NCI-H446 (cell line): Measurements from ENCODE around the gene PDSS1.
A peak's percentile ranks its signal among the peaks of the same experiment; 100 is the strongest.
"Not testable (repeated sequence)": the region's sequence is repeated elsewhere in the genome, so short reads cannot be mapped to it uniquely, and the experiment has no call there.

ENCODE experiments used
- DNase-seq, 2 experiments: peaks; one replicate each; lab custom pipeline; 2025; lab: John Stamatoyannopoulos, UW

The PDSS1 gene

GRCh38 chr10:26739071-26739631 lies 41.6 kb downstream of the PDSS1 start:
- no peak for DNase-seq

- no peak for DNase-seq
Observed at GRCh38 chr10:26741368-26741767, 43.9 kb downstream of the PDSS1 start.

- no peak for DNase-seq
Observed at GRCh38 chr10:26743091-26743490, 45.6 kb downstream of the PDSS1 start.

GRCh38 chr10:26743841-26744240 lies 46.3 kb downstream of the PDSS1 start:
- no peak for DNase-seq

- no peak for DNase-seq
Observed at GRCh38 chr10:26746061-26746460, 48.6 kb downstream of the PDSS1 start.

GRCh38 chr10:26755443-26755903 lies 58.0 kb downstream of the PDSS1 start:
- no peak for DNase-seq

- DNase-seq = no peak
Observed at GRCh38 chr10:26759008-26759407, 61.5 kb downstream of the PDSS1 start.

DNA sequence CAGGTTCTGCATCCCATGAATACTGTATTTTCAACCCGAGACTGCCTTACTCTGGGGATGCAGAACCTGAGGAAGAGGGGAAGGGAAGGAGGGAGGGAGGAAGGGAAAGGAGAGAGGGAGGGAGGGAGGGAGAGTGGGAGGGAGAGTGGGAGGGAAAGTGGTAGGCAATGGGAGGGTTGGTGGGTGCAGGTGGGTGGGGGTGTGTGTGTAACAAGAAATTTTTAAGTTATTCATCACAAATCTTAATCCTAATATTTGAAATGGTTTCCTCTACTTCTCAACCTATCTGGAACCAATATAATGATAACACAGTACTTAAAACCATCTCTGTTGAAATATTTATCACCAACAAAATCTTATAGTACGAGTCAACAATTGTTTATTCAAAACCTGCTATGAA lies 68.0 kb downstream of the PDSS1 start:
- DNase-seq = no peak

- no peak for DNase-seq
Observed at GRCh38 chr10:26770069-26770468, 72.6 kb downstream of the PDSS1 start.

DNA sequence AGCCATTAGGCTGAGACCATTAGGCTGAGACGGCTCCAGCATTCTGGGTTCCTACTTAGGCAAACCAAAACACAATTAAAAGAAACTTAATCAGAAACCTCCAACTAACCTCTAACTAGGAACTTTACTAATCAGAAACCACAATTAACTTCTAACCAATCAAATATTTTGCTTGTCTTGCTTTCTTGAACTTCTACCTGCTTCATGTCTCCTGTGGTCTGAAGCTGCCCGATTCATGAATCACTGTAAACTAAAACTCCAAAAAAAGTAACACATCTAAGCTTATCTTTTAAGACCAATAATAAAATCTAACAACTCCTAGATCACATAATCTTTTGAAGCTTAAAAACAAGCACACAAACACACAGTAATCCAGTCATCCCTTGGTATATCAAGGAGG lies 76.1 kb downstream of the PDSS1 start:
- DNase-seq = no peak

- no peak for DNase-seq
Observed at GRCh38 chr10:26776258-26776657, 78.8 kb downstream of the PDSS1 start.

DNA sequence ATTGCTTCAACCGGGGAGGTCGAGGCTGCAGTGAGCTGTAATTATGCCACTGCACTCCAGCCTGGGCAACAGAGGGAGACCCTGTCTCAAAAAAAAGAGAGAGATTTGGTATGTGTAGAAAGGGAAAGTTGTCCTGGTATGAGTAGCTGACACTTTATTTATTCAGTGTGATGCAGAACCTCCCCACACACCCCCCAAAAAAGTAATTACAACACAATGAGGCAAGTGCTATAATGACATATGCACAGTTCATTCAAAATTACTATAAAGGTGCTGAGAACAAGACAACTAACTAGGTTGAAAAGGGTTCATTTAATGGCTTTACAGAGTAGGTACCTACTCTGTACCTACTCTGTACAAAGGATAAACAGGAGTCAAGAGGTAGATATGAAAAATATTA lies 80.2 kb downstream of the PDSS1 start:
- no peak for DNase-seq

DNA sequence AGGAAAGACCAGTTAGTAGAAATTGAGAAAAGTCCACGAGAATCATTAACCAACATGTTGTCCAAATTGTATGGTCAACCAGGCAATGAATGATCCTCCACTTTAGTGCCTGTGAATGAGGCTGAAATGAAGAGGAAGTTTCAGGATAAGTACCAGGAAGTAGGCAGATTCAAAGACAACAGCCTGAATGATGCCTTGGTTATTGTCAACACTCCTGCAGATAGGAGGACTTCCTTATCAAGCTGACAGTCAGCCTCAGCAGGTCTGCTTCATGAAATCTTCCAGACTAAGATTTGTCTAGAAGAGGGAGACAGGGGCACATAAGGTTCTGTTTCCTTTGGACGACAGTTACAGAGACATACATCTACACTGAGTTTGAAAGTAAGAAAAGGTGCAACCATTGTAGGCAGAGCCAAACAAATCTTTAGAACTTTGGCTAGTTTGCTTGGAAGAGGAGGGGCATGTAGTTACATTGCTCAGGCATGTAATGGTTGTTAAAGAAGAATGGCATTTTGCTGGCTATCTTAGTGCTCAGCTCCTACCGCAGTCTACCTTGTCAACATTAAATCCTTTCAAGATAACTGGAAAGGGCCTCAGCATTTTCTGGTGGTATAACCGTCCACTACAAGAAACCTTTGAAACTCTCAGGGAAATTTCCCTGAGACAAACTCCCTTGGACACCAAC lies 81.8 kb downstream of the PDSS1 start:
- no peak for DNase-seq

DNA sequence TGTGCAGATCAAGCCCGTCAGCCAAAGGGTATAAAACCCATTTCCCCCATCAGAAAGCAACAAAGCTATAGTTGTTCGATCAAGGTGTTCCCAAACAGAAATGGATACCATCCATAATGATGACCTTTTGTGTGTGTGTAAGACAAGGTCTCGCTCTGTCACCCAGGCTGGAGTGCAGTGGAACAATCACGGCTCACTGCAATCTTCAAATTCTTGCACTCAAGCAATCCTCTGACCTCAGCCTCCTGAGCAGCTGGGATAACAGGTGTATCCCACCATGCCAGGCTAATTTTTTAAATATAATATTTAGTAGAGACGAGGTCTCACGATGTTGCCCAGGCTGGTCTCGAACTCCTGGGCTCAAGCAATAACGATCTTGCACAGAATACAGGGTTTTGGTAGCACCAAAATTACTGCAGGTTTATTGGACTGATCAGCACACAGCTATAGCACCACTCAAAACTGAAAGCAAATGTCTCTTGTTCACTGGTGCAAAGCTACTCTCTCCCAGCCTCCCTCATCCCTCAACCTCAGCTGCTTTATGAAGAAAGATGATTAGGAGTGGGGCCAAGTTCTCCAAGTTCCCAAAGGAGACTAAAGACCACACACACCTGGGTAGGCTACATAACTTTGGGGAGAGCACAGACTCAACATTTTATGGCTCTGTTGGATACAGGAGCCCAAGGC lies 82.7 kb downstream of the PDSS1 start:
- DNase-seq = no peak

DNA sequence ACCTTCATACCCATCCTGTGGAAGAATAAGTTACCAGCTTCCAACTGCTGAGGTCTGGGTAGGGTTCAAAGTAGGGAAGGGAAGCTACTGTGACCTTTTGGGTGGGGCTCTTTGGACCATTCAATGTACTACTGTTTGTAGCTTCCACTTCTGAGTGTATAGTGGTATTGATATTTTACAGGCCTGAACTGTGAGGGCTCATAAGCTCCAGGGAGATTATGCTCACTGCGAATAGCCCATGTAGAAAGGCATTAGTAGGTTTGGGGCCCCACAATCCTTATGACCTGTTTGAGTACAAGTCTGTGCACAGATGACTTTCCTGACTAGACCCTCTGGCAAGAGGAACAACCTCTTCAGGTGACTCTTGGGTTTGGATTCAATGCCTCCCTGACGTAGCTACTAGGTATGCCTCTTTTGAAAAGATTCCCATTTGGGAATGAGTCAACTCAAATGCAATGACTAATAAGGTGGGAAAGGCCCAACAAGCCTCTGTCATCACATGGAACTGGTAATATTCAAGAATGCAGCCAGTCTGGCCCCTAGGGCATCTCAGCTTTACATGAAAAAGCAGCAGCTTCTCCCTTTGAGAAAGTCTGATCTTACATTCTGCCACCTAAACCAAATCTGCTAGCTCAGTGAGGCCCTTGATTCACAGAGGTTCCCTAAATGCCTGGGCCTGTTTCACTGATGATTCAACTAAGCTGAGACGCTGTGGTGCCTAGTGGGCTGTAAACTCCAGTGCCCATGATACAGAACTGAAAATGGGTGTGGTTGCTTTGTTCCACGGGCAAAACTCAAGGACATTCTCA lies 83.5 kb downstream of the PDSS1 start:
- DNase-seq = peak in 1 of 2 experiments; percentile 16

- no peak for DNase-seq
Observed at GRCh38 chr10:26781797-26782196, 84.3 kb downstream of the PDSS1 start.

DNA sequence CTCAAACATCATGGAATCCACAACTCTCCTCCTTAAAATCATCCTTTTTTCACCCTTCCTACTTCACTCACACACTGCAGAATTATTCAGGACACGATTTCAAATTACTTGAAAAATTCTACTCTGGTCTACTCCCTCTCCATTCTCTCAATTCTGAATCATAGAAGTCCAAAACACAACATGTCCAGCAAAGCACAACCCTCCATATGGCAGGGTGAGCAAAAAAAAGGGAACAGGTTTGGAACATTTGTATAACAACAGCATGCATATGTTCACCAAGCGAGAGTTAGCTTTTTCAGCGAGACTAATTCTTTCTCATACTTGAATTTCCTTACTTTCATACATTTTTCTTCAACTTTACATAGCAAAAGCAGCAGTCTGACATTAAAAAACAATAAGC lies 89.9 kb downstream of the PDSS1 start:
- DNase-seq = peak in 1 of 2 experiments; percentile 20

DNA sequence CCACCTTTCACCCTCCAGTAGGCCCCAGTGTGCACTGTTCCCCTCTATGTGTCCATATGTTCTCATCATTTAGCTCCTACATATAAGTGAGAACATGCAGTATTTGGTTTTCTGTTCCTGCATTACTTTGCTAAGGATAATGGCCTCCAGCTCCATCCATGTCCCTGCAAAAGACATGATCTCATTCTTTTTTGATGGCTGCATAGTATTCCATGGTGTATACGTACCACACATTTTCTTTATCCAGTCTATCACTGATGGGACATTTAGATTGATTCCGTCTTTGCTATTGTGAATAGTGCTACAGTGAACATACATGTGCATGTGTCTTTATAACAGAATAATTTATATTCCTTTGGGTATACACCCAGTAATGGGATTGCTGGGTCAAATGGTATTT lies 92.3 kb downstream of the PDSS1 start:
- not testable (repeated sequence) for DNase-seq

- DNase-seq = no peak
Observed at GRCh38 chr10:26790221-26790995, 92.9 kb downstream of the PDSS1 start.

GRCh38 chr10:26792758-26793495 lies 95.4 kb downstream of the PDSS1 start:
- peak; percentile 9 to 30 for DNase-seq
